Measurements from ENCODE around the gene BCOR. TPM values are rescaled to one million over a fixed set of nuclear protein-coding genes. Genes with fewer than 3 reads are reported as not detected.

The BCOR gene
- total RNA-seq, 1 experiment from 2014 or later = 0.68 TPM

DNA sequence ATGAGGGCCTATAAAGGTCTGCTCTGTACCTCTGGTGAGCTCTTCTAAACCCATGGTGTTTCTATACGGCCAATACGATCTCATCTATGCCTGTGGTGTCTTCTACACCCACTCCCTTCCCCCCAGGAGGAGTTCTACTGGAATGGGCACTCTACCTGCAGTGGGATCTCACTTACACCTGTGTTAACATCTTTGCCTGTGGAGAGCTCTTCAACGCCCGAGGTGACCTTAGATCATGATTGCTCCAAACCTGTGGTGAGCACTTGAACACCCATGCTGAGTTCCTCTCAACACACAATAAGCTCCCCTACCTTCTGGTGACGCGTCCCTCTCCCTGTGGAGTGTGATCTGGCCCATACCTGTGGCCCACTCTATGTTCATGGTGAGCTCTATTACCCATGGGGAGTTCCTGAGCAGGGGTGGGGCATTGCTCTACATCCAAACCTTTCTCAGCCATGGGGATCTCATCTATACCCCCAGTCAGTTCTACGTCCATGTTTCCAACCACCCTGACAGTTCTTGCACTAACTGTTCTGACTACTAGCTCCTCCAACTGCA, 48.6 kb downstream of the BCOR start:
- Histone ChIP-seq H3K79me2 (ENCODE audit: low read depth) (no peaks in the 10 kb centered on the region), H3K27me3 (ENCODE audit: insufficient read depth, low read depth) (no peaks in the 10 kb centered on the region), H3K9me2 (ENCODE audit: insufficient read depth) (no peaks in the 10 kb centered on the region), H3K4me1 (replicated peaks; ENCODE audit: insufficient read depth) (no peaks in the 10 kb centered on the region), H3K4me2 (no peak overlapping the region), H3K27ac (no peak overlapping the region), H2AFZ (no peak overlapping the region), H3K9me3 (ENCODE audit: insufficient read depth, low read depth) (no peaks in the 10 kb centered on the region), H3F3A (ENCODE audit: insufficient read depth, low read depth) (no peaks in the 10 kb centered on the region), H3K36me3 (ENCODE audit: low read depth) (no peaks in the 10 kb centered on the region), H4K20me1 (ENCODE audit: insufficient read depth) (no peaks in the 10 kb centered on the region), H3K4me3 (no peak overlapping the region)
- no TSS peak for BruUV-seq (replicated peaks)
- CTCF ChIA-PET = no interaction called here
- no peak for DNase-seq
- intact Hi-C loops (cut with micrococcal nuclease; ENCODE audit: unreplicated experiment) = no loop called here
- POLR2A ChIA-PET (ENCODE audit: unreplicated experiment) = no interaction called here
- TF ChIP-seq, protein P1, sequence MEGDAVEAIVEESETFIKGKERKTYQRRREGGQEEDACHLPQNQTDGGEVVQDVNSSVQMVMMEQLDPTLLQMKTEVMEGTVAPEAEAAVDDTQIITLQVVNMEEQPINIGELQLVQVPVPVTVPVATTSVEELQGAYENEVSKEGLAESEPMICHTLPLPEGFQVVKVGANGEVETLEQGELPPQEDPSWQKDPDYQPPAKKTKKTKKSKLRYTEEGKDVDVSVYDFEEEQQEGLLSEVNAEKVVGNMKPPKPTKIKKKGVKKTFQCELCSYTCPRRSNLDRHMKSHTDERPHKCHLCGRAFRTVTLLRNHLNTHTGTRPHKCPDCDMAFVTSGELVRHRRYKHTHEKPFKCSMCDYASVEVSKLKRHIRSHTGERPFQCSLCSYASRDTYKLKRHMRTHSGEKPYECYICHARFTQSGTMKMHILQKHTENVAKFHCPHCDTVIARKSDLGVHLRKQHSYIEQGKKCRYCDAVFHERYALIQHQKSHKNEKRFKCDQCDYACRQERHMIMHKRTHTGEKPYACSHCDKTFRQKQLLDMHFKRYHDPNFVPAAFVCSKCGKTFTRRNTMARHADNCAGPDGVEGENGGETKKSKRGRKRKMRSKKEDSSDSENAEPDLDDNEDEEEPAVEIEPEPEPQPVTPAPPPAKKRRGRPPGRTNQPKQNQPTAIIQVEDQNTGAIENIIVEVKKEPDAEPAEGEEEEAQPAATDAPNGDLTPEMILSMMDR (conservative IDR thresholded peaks at IDR 0.05) = no peak
- TF ChIP-seq EZH2 (IDR thresholded peaks at IDR 0.05; ENCODE audit: low read depth) = no peak

GRCh38 chrX:40047485-40047884, 50.3 kb downstream of the BCOR start:
- H3K4me3 ChIP-seq = no peak overlapping the region
- CTCF ChIA-PET = no interaction called here
- no peaks in the 10 kb centered on the region for H3K4me1 ChIP-seq (replicated peaks; ENCODE audit: insufficient read depth)
- POLR2A ChIA-PET (ENCODE audit: unreplicated experiment) = no interaction called here
- H3F3A ChIP-seq (ENCODE audit: insufficient read depth, low read depth) = no peaks in the 10 kb centered on the region
- no peak overlapping the region for H3K4me2 ChIP-seq
- H3K9me3 ChIP-seq (ENCODE audit: insufficient read depth, low read depth) = no peaks in the 10 kb centered on the region
- no peaks in the 10 kb centered on the region for H4K20me1 ChIP-seq (ENCODE audit: insufficient read depth)
- no peaks in the 10 kb centered on the region for H3K79me2 ChIP-seq (ENCODE audit: low read depth)
- no peaks in the 10 kb centered on the region for H3K9me2 ChIP-seq (ENCODE audit: insufficient read depth)
- intact Hi-C loops (cut with micrococcal nuclease; ENCODE audit: unreplicated experiment) = no loop called here
- no peak overlapping the region for H3K27ac ChIP-seq
- H2AFZ ChIP-seq = no peak overlapping the region
- BruUV-seq (replicated peaks) = no TSS peak
- H3K36me3 ChIP-seq (ENCODE audit: low read depth) = no peaks in the 10 kb centered on the region
- no peak for DNase-seq
- no peaks in the 10 kb centered on the region for H3K27me3 ChIP-seq (ENCODE audit: insufficient read depth, low read depth)
- TF ChIP-seq, protein P1 (conservative IDR thresholded peaks at IDR 0.05) = no peak
- TF ChIP-seq EZH2 (IDR thresholded peaks at IDR 0.05; ENCODE audit: low read depth) = no peak

GRCh38 chrX:40043895-40044294, 53.9 kb downstream of the BCOR start:
- no TSS peak for BruUV-seq (replicated peaks)
- Histone ChIP-seq H3K4me2 (no peak overlapping the region), H2AFZ (no peak overlapping the region), H3F3A (ENCODE audit: insufficient read depth, low read depth) (no peaks in the 10 kb centered on the region), H3K9me2 (ENCODE audit: insufficient read depth) (no peaks in the 10 kb centered on the region), H3K9me3 (ENCODE audit: insufficient read depth, low read depth) (no peaks in the 10 kb centered on the region), H3K4me3 (no peak overlapping the region), H3K36me3 (ENCODE audit: low read depth) (no peaks in the 10 kb centered on the region), H3K79me2 (ENCODE audit: low read depth) (no peaks in the 10 kb centered on the region), H4K20me1 (ENCODE audit: insufficient read depth) (no peaks in the 10 kb centered on the region), H3K4me1 (replicated peaks; ENCODE audit: insufficient read depth) (no peaks in the 10 kb centered on the region), H3K27me3 (ENCODE audit: insufficient read depth, low read depth) (no peaks in the 10 kb centered on the region), H3K27ac (no peak overlapping the region)
- POLR2A ChIA-PET (ENCODE audit: unreplicated experiment) = no interaction called here
- TF ChIP-seq, protein P1 (conservative IDR thresholded peaks at IDR 0.05) = no peak
- TF ChIP-seq EZH2 (IDR thresholded peaks at IDR 0.05; ENCODE audit: low read depth) = no peak
- CTCF ChIA-PET = no interaction called here
- no peak for DNase-seq
- intact Hi-C loops (cut with micrococcal nuclease; ENCODE audit: unreplicated experiment) = no loop called here

Data from PC-9 (cell line).